ENCODE data around the gene ZNF292.

- TF ChIP-seq CTCF (conservative IDR thresholded peaks at IDR 0.05) (peak; percentile 63), EZH2 (IDR thresholded peaks at IDR 0.05; ENCODE audit: low read depth) (no peak)
Measured at GRCh38 chr6:87237804-87238203, 82.4 kb downstream of the ZNF292 start.

Data from PC-9 (cell line).